ENCODE data around the gene SPC24.
"Not testable (repeated sequence)": the region's sequence is repeated elsewhere in the genome, so short reads cannot be mapped to it uniquely, and the experiment has no call there.

SPC24 gene

DNA sequence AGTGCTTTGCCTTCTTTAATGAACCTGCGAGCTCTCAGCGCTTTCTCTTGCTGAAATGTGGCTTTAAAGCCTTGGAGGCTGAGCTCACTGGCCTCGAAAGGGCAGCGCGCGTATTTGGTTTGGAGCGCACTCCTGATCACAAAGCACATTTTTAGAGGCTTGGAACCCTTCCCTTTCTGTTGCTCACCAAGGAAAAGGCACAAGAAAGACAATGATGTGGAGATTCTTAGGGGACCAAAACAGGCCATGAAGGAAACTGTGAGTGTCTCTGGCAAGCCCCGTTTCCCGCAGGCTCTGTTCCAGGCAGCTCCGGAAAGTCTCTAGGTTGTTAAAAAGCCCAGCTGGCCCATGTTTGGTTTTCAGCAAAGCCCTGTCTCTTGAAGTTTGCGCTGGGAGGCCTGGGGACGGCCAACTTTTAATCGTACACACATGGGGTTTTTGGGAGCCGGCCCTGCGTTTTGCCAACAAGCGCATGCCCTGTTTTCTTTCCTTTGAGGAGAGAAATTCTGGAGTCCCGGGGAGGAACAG is 9.4 kb upstream of the SPC24 start:
- DNase-seq (ENCODE audit: low spot score) = no peak

DNA sequence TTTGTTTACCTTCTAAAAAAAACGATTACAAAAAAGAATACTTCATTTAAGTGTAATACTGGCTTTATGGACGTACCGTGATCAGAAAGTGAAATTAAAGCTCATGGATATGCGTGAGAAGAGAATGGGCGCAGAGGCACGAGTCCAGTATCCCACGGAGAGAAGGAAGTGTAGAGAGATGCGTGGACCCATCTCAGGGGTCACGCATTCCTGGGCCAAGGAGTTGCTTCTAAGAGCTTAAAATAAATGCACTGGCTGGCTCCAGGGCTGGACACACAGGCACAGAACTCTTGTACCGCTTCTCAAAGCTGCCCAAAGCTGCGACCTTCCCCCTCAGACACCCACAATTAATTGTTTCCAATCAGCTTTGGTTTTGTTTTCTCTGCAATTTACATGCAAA is 8.7 kb upstream of the SPC24 start:
- no peak for DNase-seq (ENCODE audit: low spot score)

DNA sequence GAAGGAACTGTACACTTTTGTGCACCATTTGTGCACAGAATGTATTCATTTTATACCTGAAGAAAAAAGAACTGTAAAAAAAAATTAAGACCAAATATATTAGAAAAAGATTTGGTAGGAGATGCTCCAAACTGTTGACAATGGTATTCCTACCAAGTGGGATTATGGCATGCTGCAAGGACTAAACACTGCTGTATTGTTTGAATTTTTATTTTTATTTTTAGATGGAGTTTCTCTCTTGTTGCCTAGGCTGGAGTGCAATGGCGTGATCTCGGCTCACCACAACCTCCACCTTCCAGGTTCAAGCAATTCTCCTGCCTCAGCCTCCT is 4.8 kb upstream of the SPC24 start:
- not testable (repeated sequence) for DNase-seq (ENCODE audit: low spot score)

DNA sequence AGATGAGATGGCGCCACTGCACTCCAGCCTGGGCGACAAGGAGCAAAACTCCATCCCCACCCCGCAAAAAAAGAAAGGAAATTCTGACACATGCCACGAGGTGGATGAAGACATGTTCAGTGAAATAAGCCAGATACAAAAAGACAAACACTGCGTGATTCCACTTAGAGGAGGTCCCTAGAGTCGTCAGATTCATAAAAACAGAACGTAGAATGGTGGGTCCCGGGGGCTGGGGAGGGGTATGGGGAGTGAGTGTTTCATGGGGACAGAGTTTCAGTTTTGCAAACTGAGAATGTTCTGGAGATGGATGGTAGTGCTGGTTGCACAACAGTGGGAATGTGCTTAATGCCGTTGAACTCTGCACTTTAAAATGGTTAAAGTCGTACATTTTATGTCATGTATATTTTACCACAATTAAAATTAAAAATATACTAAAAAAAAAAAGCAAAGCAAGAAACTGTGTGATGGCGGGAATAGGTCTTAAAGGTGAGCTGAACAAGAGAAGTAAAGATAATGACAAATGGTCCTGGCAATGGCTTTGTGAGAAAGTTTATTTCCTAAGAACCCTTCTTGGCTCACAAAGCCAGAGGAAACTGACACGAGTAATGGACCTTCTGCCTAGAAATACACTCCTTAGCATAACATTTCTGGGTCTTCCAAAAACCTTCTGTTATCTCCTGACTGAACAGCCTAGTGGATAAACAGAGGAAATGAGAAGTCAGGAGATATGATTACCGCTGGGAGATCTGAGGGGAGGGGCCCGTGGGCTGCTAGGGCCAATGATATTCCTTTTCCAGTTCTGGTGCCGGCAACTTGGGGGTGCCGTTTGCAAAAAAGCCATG is 4.2 kb upstream of the SPC24 start:
- no peak for DNase-seq (ENCODE audit: low spot score)

DNA sequence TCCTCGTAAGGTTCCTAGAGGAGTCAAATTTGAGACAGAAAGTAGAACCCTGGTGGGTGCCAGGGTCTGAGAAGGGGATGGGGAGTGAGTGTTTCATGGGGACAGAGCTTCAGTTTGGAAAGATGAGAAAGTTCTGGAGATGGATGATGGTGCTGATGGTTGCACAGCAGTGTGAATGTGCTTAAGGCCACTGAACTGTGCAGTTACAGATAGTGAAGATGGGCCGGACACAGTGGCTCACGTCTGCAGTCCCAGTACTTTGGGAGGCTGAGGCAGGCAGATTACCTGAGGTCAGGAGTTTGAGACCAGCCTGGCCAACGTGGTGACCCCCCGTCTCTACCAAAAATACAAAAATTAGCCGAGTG is 917 bp downstream of the SPC24 start:
- DNase-seq (ENCODE audit: low spot score) = no peak

DNA sequence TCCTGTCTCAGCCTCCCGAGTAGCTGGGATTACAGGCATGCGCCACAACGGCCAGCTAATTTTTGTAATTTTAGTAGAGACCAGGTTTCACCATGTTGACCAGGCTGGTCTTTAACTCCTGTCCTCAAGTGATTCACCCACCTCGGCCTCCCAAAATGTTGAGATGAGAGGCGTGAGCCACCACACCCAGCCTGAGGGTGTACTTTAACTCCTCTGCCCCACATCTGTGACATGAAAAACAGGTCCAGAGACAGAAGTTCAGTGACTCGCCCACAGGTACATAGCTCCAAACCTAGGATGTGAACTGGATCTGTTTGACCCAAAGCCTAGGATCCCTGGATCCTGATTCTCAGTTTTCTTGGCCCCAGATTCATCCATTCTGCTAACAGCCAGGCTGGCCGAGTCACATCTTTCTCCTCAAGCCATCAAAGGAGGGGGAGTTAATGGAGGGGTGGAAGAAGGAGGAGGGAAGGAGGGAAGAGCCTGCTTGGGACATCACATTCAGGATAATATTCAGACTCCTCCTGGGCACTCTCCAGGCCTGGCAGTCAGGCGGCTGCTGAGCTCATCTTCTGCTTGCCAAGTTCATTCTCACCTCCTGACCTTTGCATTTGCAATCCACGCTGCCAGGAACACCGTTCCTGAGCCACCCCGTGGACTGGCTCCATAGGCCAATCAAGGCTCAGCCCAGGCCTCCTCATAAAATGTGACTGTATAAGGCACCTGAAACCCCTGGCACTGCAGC is 3.1 kb downstream of the SPC24 start:
- no peak for DNase-seq (ENCODE audit: low spot score)

DNA sequence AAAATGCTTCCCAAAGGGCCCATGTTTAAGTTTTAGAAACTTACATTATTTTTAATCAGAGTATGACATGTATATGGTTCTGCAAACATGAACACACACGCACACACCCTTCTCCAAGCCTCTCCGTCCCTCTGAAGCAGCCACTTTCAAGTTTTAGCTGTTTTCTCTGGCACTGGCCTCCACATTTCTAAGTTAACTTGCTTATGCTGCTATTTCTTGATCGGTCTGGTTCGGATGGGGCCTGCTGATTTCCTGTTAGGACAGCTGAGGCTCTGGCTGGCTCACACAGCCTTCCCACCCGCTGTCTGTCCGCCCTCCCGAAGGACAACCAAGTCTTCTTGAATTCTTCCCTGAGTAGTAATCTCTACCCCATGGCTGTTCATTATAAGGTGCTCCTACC is 4.4 kb downstream of the SPC24 start:
- no peak for DNase-seq (ENCODE audit: low spot score)

DNA sequence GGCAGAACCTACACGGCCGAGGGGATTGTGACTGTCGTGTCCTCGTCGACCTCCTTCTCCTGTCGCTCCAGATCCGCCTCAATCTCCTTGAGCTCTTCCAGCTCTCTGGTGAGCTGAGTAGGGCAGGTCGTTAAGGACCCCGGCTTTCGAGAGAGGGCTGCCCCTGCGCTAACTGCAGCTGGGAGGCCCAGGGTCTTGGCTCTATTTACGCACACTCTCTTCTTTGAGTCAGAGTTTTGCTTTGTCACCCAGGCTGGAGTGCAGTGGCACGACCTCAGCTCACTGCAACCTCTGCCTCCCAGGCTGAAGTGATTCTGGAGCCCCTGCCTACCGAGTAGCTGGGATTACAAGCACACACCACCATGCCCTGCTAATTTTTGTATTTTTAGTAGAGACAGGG is 7.6 kb downstream of the SPC24 start:
- no peak for DNase-seq (ENCODE audit: low spot score)

DNA sequence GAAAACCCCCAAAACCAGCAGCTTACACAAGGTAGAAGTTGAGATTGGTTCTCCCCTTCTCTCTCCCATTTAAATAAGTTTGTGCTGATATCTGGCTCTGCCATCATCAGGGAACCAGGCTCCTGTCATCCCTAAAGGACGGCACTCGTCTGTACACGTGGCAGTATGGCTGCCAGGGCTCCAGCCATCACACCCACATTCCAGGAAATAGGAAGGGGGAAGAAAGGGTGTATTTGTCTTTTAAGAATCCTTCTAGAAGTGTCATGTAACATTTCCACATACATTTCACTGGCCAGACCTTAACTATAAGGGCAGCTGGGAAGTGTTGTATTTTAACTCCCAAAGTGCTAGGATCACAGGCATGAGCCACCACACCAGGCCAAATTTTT is 10.1 kb downstream of the SPC24 start:
- no peak for DNase-seq (ENCODE audit: low spot score)

DNA sequence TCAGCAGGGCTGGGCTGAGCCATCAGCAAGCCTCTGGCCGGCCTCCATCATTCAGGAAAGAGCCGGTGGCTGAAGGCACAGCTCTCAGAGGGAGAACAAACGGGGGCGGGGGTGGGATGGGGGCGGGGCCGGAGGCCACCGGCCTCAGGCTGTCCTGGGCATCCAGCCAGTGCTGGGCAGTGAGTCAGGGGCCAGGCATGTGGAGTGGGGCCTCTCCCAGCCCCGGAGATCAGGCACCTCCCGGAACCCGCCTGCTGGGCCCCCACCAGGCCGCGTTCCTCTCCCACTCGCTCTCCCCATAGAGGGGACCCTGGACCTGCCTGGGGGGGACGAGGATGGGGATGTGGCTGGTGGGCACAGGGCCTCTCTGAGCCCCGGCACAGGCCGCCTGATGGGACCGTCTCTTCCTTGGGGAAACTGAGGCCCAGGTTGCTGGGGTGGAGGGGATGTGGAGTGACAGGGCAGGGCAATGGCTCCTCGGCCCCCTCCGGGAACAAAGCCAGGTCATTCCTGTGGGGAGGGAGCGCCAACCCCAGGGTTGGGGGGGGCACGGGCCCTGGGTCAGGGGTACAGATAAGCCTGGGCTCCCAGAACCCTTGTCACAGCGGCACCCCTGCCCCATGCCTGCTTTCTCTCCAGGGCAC is 12.9 kb downstream of the SPC24 start:
- DNase-seq (ENCODE audit: low spot score) = peak; percentile 78

DNA sequence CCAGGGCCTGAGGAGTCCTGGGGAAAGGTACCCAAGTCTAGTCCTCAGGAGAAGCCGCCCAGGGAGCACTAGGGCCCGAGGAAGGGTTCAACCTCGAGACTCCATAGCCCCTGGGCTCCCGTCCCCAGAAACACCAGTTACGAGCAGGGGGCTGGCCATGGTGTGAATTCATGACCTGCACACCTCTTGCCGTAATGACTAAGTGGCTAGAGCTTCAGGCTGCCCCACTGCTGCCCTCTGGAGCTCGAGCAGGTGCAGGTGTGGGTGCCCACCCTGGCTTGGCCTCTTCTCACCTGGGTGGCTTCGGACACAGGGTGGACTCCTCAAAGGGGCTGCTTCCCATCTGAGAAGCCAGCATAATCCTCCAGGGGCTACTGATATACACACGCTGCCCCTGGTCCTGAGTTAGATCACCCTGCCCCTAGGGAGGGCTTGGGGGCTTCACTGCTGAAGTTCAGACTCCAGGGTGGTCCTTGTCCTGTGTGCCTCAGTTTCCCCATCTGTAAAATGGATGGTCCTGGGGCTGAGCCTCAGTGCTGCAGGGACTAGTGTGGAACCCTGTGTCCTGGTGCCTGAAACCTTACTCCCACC is 13.6 kb downstream of the SPC24 start:
- DNase-seq (ENCODE audit: low spot score) = no peak

DNA sequence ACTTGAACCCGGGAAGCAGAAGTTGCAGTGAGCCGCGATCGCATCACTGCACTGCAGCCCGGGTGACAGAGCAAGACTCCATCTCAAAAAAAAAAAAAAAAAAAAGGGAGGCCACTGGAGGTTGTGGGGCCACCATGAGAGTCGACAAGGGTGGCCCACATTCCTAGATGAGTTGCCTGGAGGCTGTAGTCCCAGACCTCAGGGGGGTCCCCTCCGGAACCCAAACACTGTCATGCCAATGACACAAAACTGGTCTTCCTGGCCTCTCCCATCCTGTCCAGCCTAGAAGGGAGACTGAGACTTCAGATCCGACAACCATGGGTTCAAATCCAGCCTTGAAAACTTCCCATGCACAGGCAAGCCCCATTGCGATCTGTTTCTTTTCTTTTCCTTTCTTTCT is 14.7 kb downstream of the SPC24 start:
- no peak for DNase-seq (ENCODE audit: low spot score)

DNA sequence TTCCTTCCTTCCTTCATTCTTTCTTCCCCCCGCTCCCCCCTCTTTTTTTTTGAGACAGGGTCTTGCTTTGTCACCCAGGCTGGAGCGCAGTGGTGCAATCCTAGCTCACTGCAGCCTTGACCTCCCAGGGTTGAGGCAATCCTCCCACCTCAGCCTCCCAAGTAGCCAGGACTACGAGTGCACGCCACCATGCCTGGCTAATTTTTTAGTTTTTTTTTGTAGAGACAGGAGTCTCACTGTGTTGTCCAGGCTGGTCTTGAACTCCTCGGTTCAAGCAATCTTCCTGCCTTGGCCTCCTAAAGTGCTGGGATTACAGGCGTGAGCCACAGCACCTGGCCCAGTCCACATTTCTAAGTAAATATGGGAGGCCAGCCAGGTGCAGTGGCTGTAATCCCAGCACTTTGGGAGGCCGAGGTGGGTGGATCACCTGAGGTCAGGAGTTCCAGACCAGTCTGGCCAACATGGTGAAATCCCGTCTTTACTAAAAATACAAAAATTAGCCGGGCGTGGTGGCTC is 15.5 kb downstream of the SPC24 start:
- not testable (repeated sequence) for DNase-seq (ENCODE audit: low spot score)

DNA sequence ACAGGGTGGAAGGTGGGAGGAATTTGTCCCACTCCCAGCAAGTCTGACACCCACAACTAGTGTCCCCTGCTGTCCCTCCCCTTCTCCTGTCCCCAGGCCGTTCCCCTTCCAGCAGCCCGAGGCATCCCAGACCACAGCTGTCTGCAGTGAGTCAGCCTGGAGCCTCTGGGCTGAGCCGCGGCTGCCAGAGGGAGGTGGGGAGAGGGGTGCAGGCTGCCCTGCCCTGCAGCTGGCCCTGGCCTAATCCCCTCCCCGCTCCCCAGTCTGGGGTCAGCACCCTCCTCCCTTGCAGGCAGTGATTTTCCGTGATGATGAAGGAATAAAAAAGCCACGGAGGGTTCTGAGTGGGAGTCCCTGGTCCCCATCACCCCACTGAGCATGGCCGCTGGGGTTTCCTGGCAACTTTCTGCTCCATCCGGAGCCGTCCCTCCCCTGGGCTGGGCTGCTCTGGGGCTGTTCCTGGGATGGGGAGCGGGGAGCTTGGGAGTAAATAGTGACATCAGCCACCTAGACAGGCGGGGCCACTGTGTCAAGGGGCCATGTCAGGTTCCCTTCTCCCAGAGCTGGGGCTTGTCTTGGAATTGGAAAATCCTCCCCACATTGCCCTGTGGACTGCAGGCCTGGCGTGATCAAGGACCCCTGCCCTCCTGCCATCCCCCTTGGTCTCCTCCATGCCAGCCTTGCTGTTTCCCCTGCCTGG is 16.8 kb downstream of the SPC24 start:
- DNase-seq (ENCODE audit: low spot score) = peak; percentile 66

DNA sequence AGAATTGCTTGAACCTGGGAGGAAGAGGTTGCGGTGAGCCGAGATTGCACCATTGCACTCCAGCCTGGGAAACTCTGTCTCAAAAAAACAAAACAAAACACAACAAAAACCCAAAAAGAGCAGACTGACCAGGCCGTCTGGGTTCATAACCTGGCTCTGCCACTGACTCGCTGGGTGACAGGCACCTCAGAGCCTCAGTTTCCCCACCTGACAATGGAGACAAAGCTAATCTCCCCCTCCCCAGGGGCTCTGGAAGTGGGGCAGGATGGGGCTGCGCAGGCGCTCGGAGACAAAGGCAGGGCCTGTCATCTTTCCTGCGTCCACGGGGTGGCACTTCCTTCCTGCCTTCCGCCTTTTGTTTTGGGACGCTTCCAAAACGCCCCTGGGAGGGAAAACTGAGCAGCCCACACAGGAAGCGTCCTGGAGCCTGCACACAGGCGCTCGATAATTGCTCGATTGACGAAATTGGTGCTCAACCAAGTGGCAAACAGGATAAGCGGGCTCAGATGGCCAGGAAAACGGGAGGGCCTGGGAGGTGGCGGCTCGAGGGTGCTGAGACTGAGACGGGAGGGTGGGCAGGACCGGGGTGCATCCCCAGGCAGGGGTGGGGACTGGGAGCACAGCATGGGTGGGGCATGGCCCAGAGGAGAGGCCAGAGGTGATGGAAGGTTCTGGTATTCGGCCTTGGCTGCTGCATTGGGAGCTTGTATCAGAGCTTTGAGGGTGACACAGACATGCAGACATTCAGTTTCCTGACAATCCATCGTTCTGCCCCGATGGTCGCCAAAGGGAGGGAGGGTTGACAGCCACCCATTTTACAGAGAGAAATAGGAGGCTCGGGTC is 17.8 kb downstream of the SPC24 start:
- peak; percentile 84 for DNase-seq (ENCODE audit: low spot score)

DNA sequence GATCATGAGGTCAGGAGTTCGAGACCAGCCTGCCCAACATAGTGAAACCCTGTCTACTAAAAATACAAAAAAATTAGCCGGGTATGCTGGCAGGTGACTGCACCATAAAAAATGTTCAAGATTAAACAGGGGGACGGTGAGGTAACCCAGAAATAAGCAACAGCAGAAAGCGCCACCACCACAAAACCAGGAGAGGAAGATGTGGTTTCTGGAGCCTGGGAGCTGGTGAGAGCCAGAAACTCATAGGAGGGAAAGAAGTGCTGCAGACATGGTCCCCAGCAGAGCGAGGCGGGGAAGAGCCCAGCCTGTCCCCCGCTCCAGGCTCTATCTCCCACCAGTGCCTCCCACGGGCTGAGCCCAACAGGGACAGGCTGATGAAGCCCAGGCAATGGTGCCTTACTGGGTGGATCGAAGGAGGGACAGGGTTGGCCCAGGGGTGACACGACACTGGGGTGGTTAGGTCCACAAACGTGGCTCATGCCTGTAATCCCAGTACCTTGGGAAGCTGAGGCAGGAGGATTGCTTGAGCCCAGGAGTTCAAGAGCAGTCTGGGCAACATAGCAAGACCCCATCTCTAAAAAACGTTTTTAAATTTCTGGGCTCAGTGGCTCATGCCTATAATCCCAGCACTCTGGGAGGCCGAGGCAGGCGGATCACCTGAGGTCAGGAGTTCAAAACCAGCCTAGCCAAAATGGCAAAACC is 19.0 kb downstream of the SPC24 start:
- no peak for DNase-seq (ENCODE audit: low spot score)

DNA sequence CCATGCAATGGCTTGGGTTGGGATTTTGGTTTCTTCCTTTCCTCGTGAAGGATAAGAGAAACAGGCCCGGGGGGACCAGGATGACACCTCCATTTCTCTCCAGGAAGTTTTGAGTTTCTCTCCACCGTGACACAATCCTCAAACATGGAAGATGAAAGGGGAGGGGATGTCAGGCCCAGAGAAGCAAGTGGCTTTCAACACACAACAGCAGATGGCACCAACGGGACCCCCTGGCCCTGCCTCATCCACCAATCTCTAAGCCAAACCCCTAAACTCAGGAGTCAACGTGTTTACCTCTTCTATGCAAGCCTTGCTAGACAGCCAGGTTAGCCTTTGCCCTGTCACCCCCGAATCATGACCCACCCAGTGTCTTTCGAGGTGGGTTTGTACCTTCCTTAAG is 24.1 kb downstream of the SPC24 start:
- DNase-seq (ENCODE audit: low spot score) = no peak

DNA sequence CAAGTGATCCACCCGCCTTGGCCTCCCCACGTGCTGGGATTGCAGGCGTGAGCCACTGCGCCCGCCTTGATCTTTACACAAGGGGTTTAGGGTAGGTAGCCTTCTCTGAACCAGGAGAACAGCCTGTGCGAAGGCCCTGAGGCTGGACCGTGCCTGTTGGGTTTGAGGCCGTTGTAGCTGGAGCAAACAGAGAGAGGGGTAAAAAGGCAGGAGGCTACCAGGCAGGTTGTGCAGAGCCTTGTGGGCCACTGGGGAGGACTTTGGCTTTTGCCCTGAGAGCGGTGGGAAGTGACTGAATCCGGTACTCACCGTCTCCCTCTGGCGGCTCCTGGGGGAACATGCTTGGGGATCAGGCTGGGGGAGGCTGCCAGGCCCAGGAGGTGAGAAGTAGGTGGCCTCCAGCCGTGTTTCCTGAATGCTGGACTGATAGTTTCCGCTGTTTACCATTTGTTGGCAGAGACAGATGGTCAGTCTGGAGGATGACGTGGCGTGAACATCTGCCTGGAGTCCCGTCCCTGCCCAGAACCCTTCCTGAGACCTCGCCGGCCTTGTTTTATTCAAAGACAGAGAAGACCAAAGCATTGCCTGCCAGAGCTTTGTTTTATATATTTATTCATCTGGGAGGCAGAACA is 24.6 kb downstream of the SPC24 start:
- DNase-seq (ENCODE audit: low spot score) = peak; percentile 81

DNA sequence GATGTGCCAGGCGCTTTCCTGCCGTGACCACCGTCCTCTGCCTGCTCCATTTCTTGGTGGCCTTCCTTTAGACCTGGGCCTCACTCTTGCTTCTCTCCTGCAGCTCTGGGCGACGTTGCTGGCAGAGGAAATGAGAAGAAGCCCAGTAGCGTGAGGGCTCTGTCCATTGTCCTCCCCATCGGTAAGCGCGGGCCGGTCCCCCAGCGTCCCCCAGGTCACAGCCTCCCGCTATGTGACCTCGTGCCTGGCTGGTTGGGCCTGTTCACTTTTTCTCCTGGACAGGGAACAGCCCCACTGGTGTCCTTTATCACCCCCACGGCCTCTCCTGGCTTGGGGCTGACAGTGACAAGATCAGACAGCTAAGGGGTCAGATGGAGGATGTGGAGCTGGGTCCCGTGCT is 27.7 kb downstream of the SPC24 start:
- no peak for DNase-seq (ENCODE audit: low spot score)
